HCT116 (cell line): Measurements from ENCODE around the gene SPTBN1.

Experiments
- RAD21 ChIP-seq: IDR thresholded peaks from 2 replicates; pipeline ENCODE4 v1.6.1; 2012; ENCODE audit warnings: low read depth, mild to moderate bottlenecking
- TF ChIP-seq, protein P1 (sequence below), 3 experiments: fragments of 200-600 bp in 1 of 3; sonication (generic) in 1 of 3; IDR thresholded peaks in 2 of 3; conservative IDR thresholded peaks in 1 of 3; 2 replicates each; pipeline ENCODE4 v1.5.1; 2012 to 2017; ENCODE audit warnings: low read depth in 2 of 3, low read length in 2 of 3, antibody characterized with exemption in 1 of 3, borderline replicate concordance in 1 of 3, control low read depth in 1 of 3, mild to moderate bottlenecking in 1 of 3, mixed read lengths in 1 of 3, mixed run types in 1 of 3, moderate library complexity in 1 of 3; ENCODE audit not compliant: insufficient read depth in 1 of 3

DNA sequence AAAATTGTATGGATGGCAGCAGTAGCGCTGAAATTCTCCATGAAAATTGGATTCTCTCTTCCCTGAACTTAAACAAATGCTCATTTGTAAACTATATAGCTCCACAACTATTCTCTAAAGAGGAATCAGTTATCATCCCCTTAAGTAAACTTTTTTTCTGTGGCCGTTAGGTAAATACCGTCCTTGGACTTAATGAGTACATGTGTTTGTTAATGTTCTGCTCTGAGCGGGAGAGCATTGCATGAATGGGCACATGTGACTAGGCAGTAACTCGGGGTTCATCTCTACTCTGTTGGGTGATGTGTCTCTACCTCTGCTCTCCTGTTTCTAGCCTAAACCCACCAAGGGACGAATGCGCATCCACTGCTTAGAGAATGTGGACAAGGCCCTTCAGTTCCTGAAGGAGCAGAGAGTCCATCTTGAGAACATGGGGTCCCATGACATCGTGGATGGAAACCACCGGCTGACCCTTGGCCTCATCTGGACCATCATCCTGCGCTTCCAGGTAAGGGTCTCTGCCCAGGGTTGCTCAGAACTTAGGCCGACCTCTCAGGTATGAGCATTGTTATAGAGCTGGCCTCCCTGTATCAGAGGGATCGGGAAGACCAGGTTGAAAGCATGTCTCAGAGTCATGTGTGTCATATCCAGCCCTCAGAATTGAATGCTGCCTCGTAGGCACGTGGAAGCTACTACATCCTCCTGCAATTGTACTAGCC is 155.9 kb downstream of the SPTBN1 start:
- TF ChIP-seq, protein P1, sequence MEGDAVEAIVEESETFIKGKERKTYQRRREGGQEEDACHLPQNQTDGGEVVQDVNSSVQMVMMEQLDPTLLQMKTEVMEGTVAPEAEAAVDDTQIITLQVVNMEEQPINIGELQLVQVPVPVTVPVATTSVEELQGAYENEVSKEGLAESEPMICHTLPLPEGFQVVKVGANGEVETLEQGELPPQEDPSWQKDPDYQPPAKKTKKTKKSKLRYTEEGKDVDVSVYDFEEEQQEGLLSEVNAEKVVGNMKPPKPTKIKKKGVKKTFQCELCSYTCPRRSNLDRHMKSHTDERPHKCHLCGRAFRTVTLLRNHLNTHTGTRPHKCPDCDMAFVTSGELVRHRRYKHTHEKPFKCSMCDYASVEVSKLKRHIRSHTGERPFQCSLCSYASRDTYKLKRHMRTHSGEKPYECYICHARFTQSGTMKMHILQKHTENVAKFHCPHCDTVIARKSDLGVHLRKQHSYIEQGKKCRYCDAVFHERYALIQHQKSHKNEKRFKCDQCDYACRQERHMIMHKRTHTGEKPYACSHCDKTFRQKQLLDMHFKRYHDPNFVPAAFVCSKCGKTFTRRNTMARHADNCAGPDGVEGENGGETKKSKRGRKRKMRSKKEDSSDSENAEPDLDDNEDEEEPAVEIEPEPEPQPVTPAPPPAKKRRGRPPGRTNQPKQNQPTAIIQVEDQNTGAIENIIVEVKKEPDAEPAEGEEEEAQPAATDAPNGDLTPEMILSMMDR (IDR thresholded peaks at IDR 0.05 in 2 of 3, conservative IDR thresholded peaks at IDR 0.05 in 1 of 3; ENCODE audit: borderline replicate concordance in 1 of 3, insufficient read depth in 1 of 3, low read depth in 2 of 3, low read length in 2 of 3): no peak
- TF ChIP-seq RAD21: no peak
